HL-60 (cell line): Measurements from ENCODE around the gene APOL3.
"Not testable (repeated sequence)": the region's sequence is repeated elsewhere in the genome, so short reads cannot be mapped to it uniquely, and the experiment has no call there.

Experiments used
- GABPA ChIP-seq: IDR thresholded peaks from 2 replicates; pipeline ENCODE4 v1.6.1; 2012; ENCODE audit warnings: low read depth
- POLR2AphosphoS5 ChIP-seq: IDR thresholded peaks from 2 replicates; pipeline ENCODE4 v1.6.1; 2012; ENCODE audit warnings: low read depth
- SPI1 ChIP-seq: IDR thresholded peaks from 2 replicates; pipeline ENCODE4 v1.6.1; 2012; ENCODE audit warnings: low read depth, mild to moderate bottlenecking, borderline replicate concordance
- TF ChIP-seq, protein P1 (sequence below): IDR thresholded peaks from one replicate; pipeline ENCODE4 v1.5.1; 2011; ENCODE audit warnings: low read length, control low read depth, inconsistent platforms; ENCODE audit not compliant: insufficient read depth
- TF ChIP-seq, protein P2 (sequence below): IDR thresholded peaks from 2 replicates; pipeline ENCODE4 v1.6.1; 2012; ENCODE audit warnings: low read depth; ENCODE audit not compliant: insufficient replicate concordance

DNA sequence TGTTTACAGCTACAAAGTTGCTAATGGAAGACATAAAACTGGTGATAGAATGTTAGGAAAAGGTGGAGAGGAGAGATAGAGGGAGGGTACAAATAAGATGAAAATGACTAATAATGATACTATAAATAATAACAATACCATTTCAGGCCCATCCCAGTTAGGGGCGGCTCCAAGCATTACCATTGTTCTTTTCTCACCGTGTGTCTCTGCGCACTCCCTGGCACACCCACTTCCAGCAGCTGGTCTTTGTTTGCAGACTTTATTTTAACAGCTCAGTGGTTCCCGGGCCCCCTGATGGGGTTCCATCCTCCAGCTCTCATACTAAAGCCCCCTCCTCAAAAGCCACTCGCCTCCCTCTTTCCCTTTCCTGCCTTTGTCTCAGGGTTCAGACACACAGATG, 40.5 kb upstream of the APOL3 start:
- TF ChIP-seq POLR2AphosphoS5, SPI1, GABPA: not testable (repeated sequence)
- TF ChIP-seq, protein P1, sequence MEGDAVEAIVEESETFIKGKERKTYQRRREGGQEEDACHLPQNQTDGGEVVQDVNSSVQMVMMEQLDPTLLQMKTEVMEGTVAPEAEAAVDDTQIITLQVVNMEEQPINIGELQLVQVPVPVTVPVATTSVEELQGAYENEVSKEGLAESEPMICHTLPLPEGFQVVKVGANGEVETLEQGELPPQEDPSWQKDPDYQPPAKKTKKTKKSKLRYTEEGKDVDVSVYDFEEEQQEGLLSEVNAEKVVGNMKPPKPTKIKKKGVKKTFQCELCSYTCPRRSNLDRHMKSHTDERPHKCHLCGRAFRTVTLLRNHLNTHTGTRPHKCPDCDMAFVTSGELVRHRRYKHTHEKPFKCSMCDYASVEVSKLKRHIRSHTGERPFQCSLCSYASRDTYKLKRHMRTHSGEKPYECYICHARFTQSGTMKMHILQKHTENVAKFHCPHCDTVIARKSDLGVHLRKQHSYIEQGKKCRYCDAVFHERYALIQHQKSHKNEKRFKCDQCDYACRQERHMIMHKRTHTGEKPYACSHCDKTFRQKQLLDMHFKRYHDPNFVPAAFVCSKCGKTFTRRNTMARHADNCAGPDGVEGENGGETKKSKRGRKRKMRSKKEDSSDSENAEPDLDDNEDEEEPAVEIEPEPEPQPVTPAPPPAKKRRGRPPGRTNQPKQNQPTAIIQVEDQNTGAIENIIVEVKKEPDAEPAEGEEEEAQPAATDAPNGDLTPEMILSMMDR, result not testable (repeated sequence)
- TF ChIP-seq, protein P2, sequence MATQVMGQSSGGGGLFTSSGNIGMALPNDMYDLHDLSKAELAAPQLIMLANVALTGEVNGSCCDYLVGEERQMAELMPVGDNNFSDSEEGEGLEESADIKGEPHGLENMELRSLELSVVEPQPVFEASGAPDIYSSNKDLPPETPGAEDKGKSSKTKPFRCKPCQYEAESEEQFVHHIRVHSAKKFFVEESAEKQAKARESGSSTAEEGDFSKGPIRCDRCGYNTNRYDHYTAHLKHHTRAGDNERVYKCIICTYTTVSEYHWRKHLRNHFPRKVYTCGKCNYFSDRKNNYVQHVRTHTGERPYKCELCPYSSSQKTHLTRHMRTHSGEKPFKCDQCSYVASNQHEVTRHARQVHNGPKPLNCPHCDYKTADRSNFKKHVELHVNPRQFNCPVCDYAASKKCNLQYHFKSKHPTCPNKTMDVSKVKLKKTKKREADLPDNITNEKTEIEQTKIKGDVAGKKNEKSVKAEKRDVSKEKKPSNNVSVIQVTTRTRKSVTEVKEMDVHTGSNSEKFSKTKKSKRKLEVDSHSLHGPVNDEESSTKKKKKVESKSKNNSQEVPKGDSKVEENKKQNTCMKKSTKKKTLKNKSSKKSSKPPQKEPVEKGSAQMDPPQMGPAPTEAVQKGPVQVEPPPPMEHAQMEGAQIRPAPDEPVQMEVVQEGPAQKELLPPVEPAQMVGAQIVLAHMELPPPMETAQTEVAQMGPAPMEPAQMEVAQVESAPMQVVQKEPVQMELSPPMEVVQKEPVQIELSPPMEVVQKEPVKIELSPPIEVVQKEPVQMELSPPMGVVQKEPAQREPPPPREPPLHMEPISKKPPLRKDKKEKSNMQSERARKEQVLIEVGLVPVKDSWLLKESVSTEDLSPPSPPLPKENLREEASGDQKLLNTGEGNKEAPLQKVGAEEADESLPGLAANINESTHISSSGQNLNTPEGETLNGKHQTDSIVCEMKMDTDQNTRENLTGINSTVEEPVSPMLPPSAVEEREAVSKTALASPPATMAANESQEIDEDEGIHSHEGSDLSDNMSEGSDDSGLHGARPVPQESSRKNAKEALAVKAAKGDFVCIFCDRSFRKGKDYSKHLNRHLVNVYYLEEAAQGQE, result not testable (repeated sequence)
